Omental fat pad (tissue), 4 donors: ENCODE results near the gene RAD18. TPM values are rescaled to one million over a fixed set of nuclear protein-coding genes. Genes with fewer than 3 reads are reported as not detected.

ENCODE experiments used
- ATAC-seq: fragments of 150-250 bp; one replicate; pipeline ENCODE4 v1.9.1; 2016; ENCODE audit warnings: mild to moderate bottlenecking, moderate library complexity; ENCODE audit not compliant: low FRiP score
- DNase-seq: peaks from one replicate; pipeline ENCODE4 v3.0.0-alpha.2; 2019; ENCODE audit warnings: low spot score
- total RNA-seq, 4 donors: library from RNA; depleted of rRNA; stranded (reverse); fragments of >200 nt; gene quantifications; one replicate each; pipeline ENCODE4 v1.1.0, GENCODE V29; 2016
- TF ChIP-seq, protein P1 (sequence below), 3 donors: fragments of 450-650 bp; IDR thresholded peaks; one replicate each; pipeline ENCODE4 v1.5.1; 2016 to 2017; ENCODE audit warnings: antibody characterized with exemption in 3 of 3, mild to moderate bottlenecking in 3 of 3, moderate library complexity in 2 of 3

Gene RAD18
- total RNA-seq, 4 donors from 2014 or later: 4.2 to 9.8 (median 6.7) TPM

GRCh38 chr3:8982509-8982908 lies 19.2 kb upstream of the RAD18 start:
- DNase-seq (no peak), ATAC-seq (no peak)
- TF ChIP-seq, protein P1, sequence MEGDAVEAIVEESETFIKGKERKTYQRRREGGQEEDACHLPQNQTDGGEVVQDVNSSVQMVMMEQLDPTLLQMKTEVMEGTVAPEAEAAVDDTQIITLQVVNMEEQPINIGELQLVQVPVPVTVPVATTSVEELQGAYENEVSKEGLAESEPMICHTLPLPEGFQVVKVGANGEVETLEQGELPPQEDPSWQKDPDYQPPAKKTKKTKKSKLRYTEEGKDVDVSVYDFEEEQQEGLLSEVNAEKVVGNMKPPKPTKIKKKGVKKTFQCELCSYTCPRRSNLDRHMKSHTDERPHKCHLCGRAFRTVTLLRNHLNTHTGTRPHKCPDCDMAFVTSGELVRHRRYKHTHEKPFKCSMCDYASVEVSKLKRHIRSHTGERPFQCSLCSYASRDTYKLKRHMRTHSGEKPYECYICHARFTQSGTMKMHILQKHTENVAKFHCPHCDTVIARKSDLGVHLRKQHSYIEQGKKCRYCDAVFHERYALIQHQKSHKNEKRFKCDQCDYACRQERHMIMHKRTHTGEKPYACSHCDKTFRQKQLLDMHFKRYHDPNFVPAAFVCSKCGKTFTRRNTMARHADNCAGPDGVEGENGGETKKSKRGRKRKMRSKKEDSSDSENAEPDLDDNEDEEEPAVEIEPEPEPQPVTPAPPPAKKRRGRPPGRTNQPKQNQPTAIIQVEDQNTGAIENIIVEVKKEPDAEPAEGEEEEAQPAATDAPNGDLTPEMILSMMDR (IDR thresholded peaks at IDR 0.05): no peak

DNA sequence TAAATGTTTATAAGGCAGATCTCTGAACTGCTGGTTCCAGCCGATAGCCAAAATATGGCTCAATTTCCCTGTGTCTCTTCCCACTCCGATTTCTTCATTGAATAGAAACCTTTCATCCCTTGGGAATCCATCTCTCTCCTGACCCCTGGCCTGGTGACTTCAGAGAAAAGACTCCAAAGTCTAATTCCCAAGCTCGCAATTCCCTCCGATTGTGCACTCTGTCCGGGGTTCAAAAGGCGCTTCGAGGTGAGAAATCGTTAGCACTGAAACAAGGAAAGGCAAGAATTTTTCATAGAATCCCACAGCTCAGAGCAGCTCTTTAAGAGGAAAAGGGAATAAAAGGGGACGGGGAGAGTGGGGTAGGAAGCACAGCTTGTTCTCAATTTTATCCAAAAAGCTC lies 18.4 kb upstream of the RAD18 start:
- ATAC-seq: no peak
- TF ChIP-seq, protein P1 (IDR thresholded peaks at IDR 0.05): no peak
- DNase-seq: no peak

GRCh38 chr3:8981296-8981695 lies 18.0 kb upstream of the RAD18 start:
- ATAC-seq: no peak

GRCh38 chr3:8980756-8981257 lies 17.5 kb upstream of the RAD18 start:
- TF ChIP-seq, protein P1 (IDR thresholded peaks at IDR 0.05): no peak
- DNase-seq (no peak), ATAC-seq (no peak)

More at GRCh38 chr3:8981296-8981695, 18.0 kb upstream of the RAD18 start:
- TF ChIP-seq, protein P1 (IDR thresholded peaks at IDR 0.05): no peak
- no peak for DNase-seq

- no peak for DNase-seq
- ATAC-seq: no peak
- TF ChIP-seq, protein P1 (IDR thresholded peaks at IDR 0.05): no peak
Observed at GRCh38 chr3:8979262-8979661, 16.0 kb upstream of the RAD18 start.

DNA sequence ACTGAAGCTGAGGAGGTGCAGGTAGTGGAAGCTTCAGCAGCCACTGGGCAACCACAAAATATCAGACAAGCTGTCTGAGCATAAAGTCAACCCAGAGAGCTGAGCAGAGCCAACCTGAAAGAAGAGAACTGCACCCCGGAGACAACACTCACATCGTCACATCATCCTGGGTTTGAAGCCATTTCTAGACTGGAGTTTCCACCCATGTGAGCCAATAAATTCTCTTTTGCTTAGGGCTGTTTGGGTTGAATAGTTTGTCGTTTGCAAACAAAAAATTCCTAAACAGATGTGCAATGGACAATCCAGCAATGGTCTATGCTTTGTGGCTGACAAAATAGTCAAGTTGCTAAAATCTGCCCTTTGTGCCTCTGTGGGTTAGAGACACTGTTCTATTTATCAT lies 15.3 kb upstream of the RAD18 start:
- TF ChIP-seq, protein P1 (IDR thresholded peaks at IDR 0.05): no peak
- no peak for ATAC-seq
- no peak for DNase-seq

DNA sequence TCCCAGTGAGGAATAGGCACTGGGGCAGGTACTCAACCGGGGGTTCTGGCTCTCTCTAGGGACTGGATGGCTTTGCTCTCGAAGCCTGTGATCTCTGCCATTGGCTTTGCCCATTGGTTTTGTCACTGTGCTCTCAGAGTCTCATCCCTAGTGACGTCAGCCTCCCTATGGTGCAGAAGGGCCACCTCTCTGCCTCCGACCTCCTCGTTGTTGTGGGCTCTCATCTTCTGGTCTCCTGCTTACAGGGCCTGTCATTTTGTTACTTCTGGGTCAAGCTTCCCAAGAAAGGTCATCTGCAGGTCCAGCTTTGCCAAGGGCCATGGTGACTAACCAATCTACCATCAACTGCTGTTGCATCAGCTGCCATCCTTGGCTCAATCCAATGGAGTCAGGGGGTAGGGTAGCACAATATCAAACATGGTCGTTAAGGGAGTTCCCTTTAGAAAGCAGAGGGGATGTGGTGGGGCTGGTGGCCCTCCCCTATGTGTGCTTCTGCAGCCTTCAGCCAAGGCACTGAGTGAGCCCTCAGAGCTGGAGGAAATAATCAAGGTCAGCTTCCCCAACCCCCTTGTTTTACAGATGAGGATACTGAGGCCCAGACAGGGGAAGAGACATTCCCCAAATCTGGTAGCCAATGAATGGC lies 13.4 kb upstream of the RAD18 start:
- ATAC-seq (no peak), DNase-seq (no peak)
- TF ChIP-seq, protein P1 (IDR thresholded peaks at IDR 0.05): no peak
